B cell (primary cell): Measurements from ENCODE around the gene PRTG. TPM values are rescaled to one million over a fixed set of nuclear protein-coding genes. Genes with fewer than 3 reads are reported as not detected.

Source experiments
- ATAC-seq: fragments of 200-7000 bp; cut with Tn5 transposase; one replicate; pipeline ENCODE4 v1.10.0; 2021; ENCODE audit warnings: low read depth, mild to moderate bottlenecking, moderate number of reproducible peaks, moderate library complexity
- CTCF ChIA-PET: fragments of 350-600 bp; sonication (Branson Sonifier 250); formaldehyde crosslinking; loops from one replicate; lab custom pipeline; 2021; ENCODE audit warnings: antibody characterized with exemption, inconsistent platforms; lab: Charles Lee
- POLR2A ChIA-PET: fragments of 350-600 bp; sonication (Branson Sonifier 250); formaldehyde crosslinking; loops from one replicate; lab custom pipeline; 2021; ENCODE audit warnings: antibody characterized with exemption; lab: Charles Lee
- DNase-seq: peaks from one replicate; pipeline ENCODE4 v3.0.0; 2013
- H2AFZ ChIP-seq: 2 replicates; pipeline ENCODE4 v1.6.1; 2012; ENCODE audit warnings: mild to moderate bottlenecking, low read depth, low read length; ENCODE audit not compliant: insufficient read depth, poor library complexity, severe bottlenecking
- H3K27ac ChIP-seq, 2 donors: 1 replicate in 1 of 2; 2 replicates in 1 of 2; pipeline ENCODE4 v1.5.1; 2012 to 2013; ENCODE audit warnings: low read length in 2 of 2, mild to moderate bottlenecking in 2 of 2, moderate library complexity in 1 of 2
- H3K27me3 ChIP-seq, 4 experiments: fragments of 200-600 bp in 1 of 4; sonication (generic) in 1 of 4; replicated peaks in 1 of 4; 1 replicate in 2 of 4; 2 replicates in 2 of 4; pipeline versions ENCODE4 v1.6.1 to v1.7.0; 2013 to 2016; ENCODE audit warnings: low read length in 3 of 4, mild to moderate bottlenecking in 2 of 4, mixed read lengths in 1 of 4, moderate library complexity in 1 of 4; ENCODE audit not compliant: insufficient read depth in 4 of 4, control insufficient read depth in 3 of 4; ENCODE audit errors: control extremely low read depth in 1 of 4
- H3K36me3 ChIP-seq, 2 experiments: replicated peaks in 1 of 2; 1 replicate in 1 of 2; 2 replicates in 1 of 2; pipeline versions ENCODE4 v1.6.1 to v1.7.1; 2013; ENCODE audit warnings: low read length in 1 of 2; ENCODE audit not compliant: insufficient read depth in 2 of 2, control insufficient read depth in 1 of 2; ENCODE audit errors: control extremely low read depth in 1 of 2, extremely low read depth in 1 of 2
- H3K4me1 ChIP-seq, 2 donors: fragments of 200-600 bp in 1 of 2; sonication (generic) in 1 of 2; 1 replicate in 1 of 2; 2 replicates in 1 of 2; pipeline versions ENCODE4 v1.5.1 to v1.6.1; 2013 to 2017; ENCODE audit warnings: low read length in 2 of 2; ENCODE audit not compliant: control insufficient read depth in 2 of 2, insufficient read depth in 2 of 2
- H3K4me2 ChIP-seq: replicated peaks from 2 replicates; pipeline ENCODE3; 2012; ENCODE audit warnings: mild to moderate bottlenecking, low read depth, low read length; ENCODE audit not compliant: poor library complexity, severe bottlenecking
- H3K4me3 ChIP-seq, 5 experiments: fragments of 200-600 bp in 1 of 5; sonication (generic) in 1 of 5; 1 replicate in 3 of 5; 2 replicates in 2 of 5; pipeline versions ENCODE4 v1.5.1 to v1.7.0; 2011 to 2016; ENCODE audit warnings: low read length in 4 of 5, mild to moderate bottlenecking in 4 of 5, low read depth in 2 of 5, control low read depth in 1 of 5, moderate library complexity in 1 of 5; ENCODE audit not compliant: insufficient read depth in 1 of 5; ENCODE audit errors: control extremely low read depth in 1 of 5, extremely low read depth in 1 of 5
- H3K79me2 ChIP-seq: fragments of 200-600 bp; sonication (generic); one replicate; pipeline ENCODE4 v1.6.0; 2016; ENCODE audit warnings: low read length; ENCODE audit not compliant: control insufficient read depth, insufficient read depth
- H3K9ac ChIP-seq: fragments of 200-600 bp; sonication (generic); 2 replicates; pipeline ENCODE4 v1.6.1; 2017; ENCODE audit warnings: mild to moderate bottlenecking, low read length, moderate library complexity
- H3K9me3 ChIP-seq, 3 donors: one replicate each; pipeline versions ENCODE4 v1.6.1 to v1.7.1; 2013; ENCODE audit warnings: low read length in 2 of 3; ENCODE audit not compliant: control insufficient read depth in 2 of 3, insufficient read depth in 1 of 3; ENCODE audit errors: control extremely low read depth in 1 of 3
- H4K20me1 ChIP-seq: 2 replicates; pipeline ENCODE4 v1.6.0; 2012; ENCODE audit warnings: mild to moderate bottlenecking, low read length; ENCODE audit not compliant: insufficient read depth, control insufficient read depth, poor library complexity, severe bottlenecking
- H3K27ac Mint-ChIP-seq: one replicate; pipeline ENCODE4 v1.8.0; 2021; ENCODE audit warnings: mixed read lengths
- H3K27me3 Mint-ChIP-seq: one replicate; pipeline ENCODE4 v1.8.0; 2021; ENCODE audit warnings: mixed read lengths
- H3K4me1 Mint-ChIP-seq: one replicate; pipeline ENCODE4 v1.8.0; 2021; ENCODE audit warnings: mixed read lengths
- H3K4me3 Mint-ChIP-seq: one replicate; pipeline ENCODE4 v1.8.0; 2021; ENCODE audit warnings: mixed read lengths
- H3K9me3 Mint-ChIP-seq: one replicate; pipeline ENCODE4 v1.8.0; 2022; ENCODE audit warnings: mixed read lengths; ENCODE audit not compliant: insufficient read depth
- CTCF ChIP-seq: fragments of 200-600 bp; IDR thresholded peaks from one replicate; pipeline ENCODE4 v1.8.0; 2022; ENCODE audit warnings: antibody characterized with exemption, mild to moderate bottlenecking
- EZH2 ChIP-seq: IDR thresholded peaks from 2 replicates; pipeline ENCODE4 v1.6.1; 2012; ENCODE audit warnings: borderline replicate concordance, low read depth, mild to moderate bottlenecking, moderate library complexity, low read length; ENCODE audit not compliant: insufficient read depth, poor library complexity, severe bottlenecking
- WGBS: methylation state at CpG from one replicate; pipeline ENCODE4 v1.1.5; 2013; ENCODE audit warnings: missing lambda C conversion rate; ENCODE audit not compliant: insufficient coverage; 5-methylcytosine and 5-hydroxymethylcytosine counted together
- intact Hi-C: fragments of 100-400 bp; cut with micrococcal nuclease; formaldehyde crosslinking; loops from one replicate; pipeline ENCODE4 v1.10.0; 2022
- polyA plus RNA-seq: library from polyadenylated mRNA; depleted of rRNA; stranded (reverse); fragments of >200 nt; gene quantifications from 2 replicates; pipeline ENCODE4 v1.2.3, GENCODE V29; 2012
- total RNA-seq, 2 donors: library from RNA; stranded (reverse); fragments of 120-200 nt in 1 of 2; gene quantifications; 1 replicate in 1 of 2; 2 replicates in 1 of 2; pipeline versions ENCODE4 v1.2.3 to v1.2.4, GENCODE V29; 2013 to 2022

PRTG gene
- total and polyA plus RNA-seq, 2 donors (not counting 1 experiment from before 2014, with no cell fraction given): not detected

- no peaks in the 10 kb centered on the region for H3K27me3 Mint-ChIP-seq
- H3K27ac Mint-ChIP-seq: no peak overlapping the region
- no peaks in the 10 kb centered on the region for H3K79me2 ChIP-seq
- intact Hi-C loops: no loop called here
- no peak overlapping the region for H3K4me3 Mint-ChIP-seq
- ChIA-PET CTCF (interaction anchor here (5.0 kb wide), 1 partner anchor 192 kb away, joined by 38 read pairs; no protein-coding TSS in a partner anchor), POLR2A (no interaction called here)
- WGBS: 95% methylated on average over 4 of the region's 7 CpGs
- H3K4me1 Mint-ChIP-seq: no peaks in the 10 kb centered on the region
- H2AFZ ChIP-seq: no peak overlapping the region
- no peaks in the 10 kb centered on the region for H3K9me3 Mint-ChIP-seq
- TF ChIP-seq EZH2 (no peak), CTCF (no peak)
- H3K27me3 ChIP-seq: no peaks in the 10 kb centered on the region
- ATAC-seq: no peak
- H3K36me3 ChIP-seq: no peaks in the 10 kb centered on the region
- no peak overlapping the region for H3K27ac ChIP-seq
- no peaks in the 10 kb centered on the region for H3K4me1 ChIP-seq
- H4K20me1 ChIP-seq: no peaks in the 10 kb centered on the region
- H3K9ac ChIP-seq: no peak overlapping the region
- no peaks in the 10 kb centered on the region for H3K9me3 ChIP-seq
- H3K4me3 ChIP-seq: no peak overlapping the region
- no peak overlapping the region for H3K4me2 ChIP-seq
- DNase-seq: no peak
Measured at GRCh38 chr15:55652359-55652758, 90.6 kb downstream of the PRTG start.

- H3K4me1 Mint-ChIP-seq: no peaks in the 10 kb centered on the region
- no peak for ATAC-seq
Measured at GRCh38 chr15:55649058-55649423, 93.9 kb downstream of the PRTG start.

More at GRCh38 chr15:55649058-55649423, 93.9 kb downstream of the PRTG start:
- no peaks in the 10 kb centered on the region for H3K36me3 ChIP-seq
- POLR2A ChIA-PET: no interaction called here
- Mint-ChIP-seq H3K27ac (no peak overlapping the region), H3K4me3 (no peak overlapping the region), H3K9me3 (no peaks in the 10 kb centered on the region), H3K27me3 (peaks cover 4% of the 10 kb centered on the region)
- intact Hi-C loops: loop anchor here (2.0 to 10.0 kb wide), 3 partner anchors 150 to 596 kb away; partner anchors contain the start of gene RFX7
- H4K20me1 ChIP-seq: no peaks in the 10 kb centered on the region
- H3K4me2 ChIP-seq: no peak overlapping the region
- CTCF ChIA-PET: interaction anchor here (0.7 to 5.0 kb wide), 6 partner anchors 11 to 1834 kb away, joined by 3 to 38 read pairs (median 4); no protein-coding TSS in a partner anchor
- no peaks in the 10 kb centered on the region for H3K27me3 ChIP-seq
- no peaks in the 10 kb centered on the region for H3K4me1 ChIP-seq
- no peak for TF ChIP-seq EZH2
- TF ChIP-seq CTCF: no peak
- no peak for DNase-seq
- no CpG with 5 or more reads among the region's 1 CpG for WGBS
- no peak overlapping the region for H3K9ac ChIP-seq
- H3K27ac ChIP-seq: no peak overlapping the region
- no peak overlapping the region for H2AFZ ChIP-seq
- no peaks in the 10 kb centered on the region for H3K9me3 ChIP-seq
- no peaks in the 10 kb centered on the region for H3K79me2 ChIP-seq
- H3K4me3 ChIP-seq: no peak overlapping the region
